AG10803 (cell line): Measurements from ENCODE around the gene HENMT1.

Source experiments
- DNase-seq: peaks from one replicate; pipeline ENCODE4 v3.0.0; 2010; ENCODE audit warnings: low read depth
- H3K4me3 ChIP-seq: 2 replicates; pipeline ENCODE4 v1.5.1; 2011; ENCODE audit warnings: mild to moderate bottlenecking, low read length, control low read depth
- CTCF ChIP-seq: conservative IDR thresholded peaks from 2 replicates; pipeline ENCODE4 v1.5.1; 2011; ENCODE audit warnings: mild to moderate bottlenecking, low read length, control low read depth, inconsistent platforms

Gene HENMT1

GRCh38 chr1:108610073-108610472 lies 50.8 kb downstream of the HENMT1 start:
- no peak for DNase-seq
- no peak overlapping the region for H3K4me3 ChIP-seq
- no peak for TF ChIP-seq CTCF

GRCh38 chr1:108609483-108610049 lies 51.3 kb downstream of the HENMT1 start:
- DNase-seq, result peak; percentile 20
- no peak for TF ChIP-seq CTCF
- no peak overlapping the region for H3K4me3 ChIP-seq

GRCh38 chr1:108606478-108606877 lies 54.4 kb downstream of the HENMT1 start:
- H3K4me3 ChIP-seq, result no peak overlapping the region
- no peak for TF ChIP-seq CTCF
- DNase-seq, result no peak

- TF ChIP-seq CTCF, result no peak
Measured at GRCh38 chr1:108605633-108606032, 55.3 kb downstream of the HENMT1 start.

GRCh38 chr1:108601708-108602410 lies 59.0 kb downstream of the HENMT1 start:
- DNase-seq, result peak; percentile 21
- H3K4me3 ChIP-seq, result no peak overlapping the region
- TF ChIP-seq CTCF, result no peak

More at GRCh38 chr1:108605633-108606032, 55.3 kb downstream of the HENMT1 start:
- DNase-seq, result no peak
- no peak overlapping the region for H3K4me3 ChIP-seq

GRCh38 chr1:108600504-108600903 lies 60.4 kb downstream of the HENMT1 start:
- H3K4me3 ChIP-seq, result no peak overlapping the region
- TF ChIP-seq CTCF, result no peak
- DNase-seq, result no peak

- DNase-seq, result no peak
- TF ChIP-seq CTCF, result no peak
- no peak overlapping the region for H3K4me3 ChIP-seq
Measured at GRCh38 chr1:108598340-108598739, 62.6 kb downstream of the HENMT1 start.
